Osteocyte (in vitro differentiated cells): ENCODE data around the gene FIBCD1. TPM values are rescaled to one million over a fixed set of nuclear protein-coding genes. Genes with fewer than 3 reads are reported as not detected.
A peak's percentile ranks its signal among the peaks of the same experiment; 100 is the strongest.

ENCODE experiments used
- DNase-seq: peaks from one replicate; pipeline ENCODE4 v3.0.0; 2021; ENCODE audit warnings: mixed read lengths; ENCODE audit not compliant: unreplicated experiment; ENCODE audit errors: extremely low spot score
- H3K27ac Mint-ChIP-seq: one replicate; pipeline ENCODE4 v1.8.0; 2021; ENCODE audit warnings: mild to moderate bottlenecking, mixed read lengths; ENCODE audit not compliant: unreplicated experiment
- H3K27me3 Mint-ChIP-seq: one replicate; pipeline ENCODE4 v1.8.0; 2021; ENCODE audit warnings: mixed read lengths; ENCODE audit not compliant: unreplicated experiment
- H3K36me3 Mint-ChIP-seq: one replicate; pipeline ENCODE4 v1.8.0; 2021; ENCODE audit warnings: mixed read lengths; ENCODE audit not compliant: unreplicated experiment
- H3K4me1 Mint-ChIP-seq: one replicate; pipeline ENCODE4 v1.8.0; 2021; ENCODE audit warnings: mixed read lengths; ENCODE audit not compliant: unreplicated experiment
- H3K4me3 Mint-ChIP-seq: one replicate; pipeline ENCODE4 v1.8.0; 2021; ENCODE audit warnings: mild to moderate bottlenecking, moderate library complexity, mixed read lengths; ENCODE audit not compliant: unreplicated experiment
- H3K9me3 Mint-ChIP-seq: one replicate; pipeline ENCODE4 v1.8.0; 2021; ENCODE audit warnings: mixed read lengths; ENCODE audit not compliant: unreplicated experiment
- CTCF ChIP-seq: fragments of 200-600 bp; sonication (generic); IDR thresholded peaks from 2 replicates; pipeline ENCODE4 v1.5.0; 2021; ENCODE audit warnings: antibody characterized with exemption, mild to moderate bottlenecking, moderate library complexity
- total RNA-seq: library from RNA; stranded (reverse); gene quantifications from 2 replicates; pipeline ENCODE4 v1.2.1, GENCODE V29; 2021

FIBCD1 gene
- total RNA-seq, 1 donor from 2014 or later, result 18.2 TPM

- H3K4me3 Mint-ChIP-seq, result no peak overlapping the region
- H3K27ac Mint-ChIP-seq, result no peak overlapping the region
- no peaks in the 10 kb centered on the region for H3K9me3 Mint-ChIP-seq
- DNase-seq, result no peak
- TF ChIP-seq CTCF, result no peak
- no peaks in the 10 kb centered on the region for H3K36me3 Mint-ChIP-seq
- H3K4me1 Mint-ChIP-seq, result peaks cover 11% of the 10 kb centered on the region
- H3K27me3 Mint-ChIP-seq, result peaks cover 33% of the 10 kb centered on the region
Observed at GRCh38 chr9:130952065-130952762, 13.2 kb upstream of the FIBCD1 start.

- Mint-ChIP-seq H3K4me3 (no peak overlapping the region), H3K9me3 (no peaks in the 10 kb centered on the region), H3K36me3 (no peaks in the 10 kb centered on the region), H3K4me1 (peaks cover 13% of the 10 kb centered on the region), H3K27ac (no peak overlapping the region), H3K27me3 (peaks cover 33% of the 10 kb centered on the region)
- TF ChIP-seq CTCF, result no peak
- no peak for DNase-seq
Observed at GRCh38 chr9:130950039-130950311, 10.9 kb upstream of the FIBCD1 start.

- Mint-ChIP-seq H3K36me3 (no peaks in the 10 kb centered on the region), H3K9me3 (no peaks in the 10 kb centered on the region), H3K27me3 (peaks cover 33% of the 10 kb centered on the region), H3K27ac (no peak overlapping the region), H3K4me3 (no peak overlapping the region), H3K4me1 (peaks cover 13% of the 10 kb centered on the region)
- TF ChIP-seq CTCF, result no peak
- no peak for DNase-seq
Observed at GRCh38 chr9:130949188-130950038, 10.4 kb upstream of the FIBCD1 start.

GRCh38 chr9:130948266-130948665 lies 9.2 kb upstream of the FIBCD1 start:
- TF ChIP-seq CTCF, result no peak
- Mint-ChIP-seq H3K36me3 (no peaks in the 10 kb centered on the region), H3K27me3 (peaks cover 37% of the 10 kb centered on the region), H3K4me3 (no peak overlapping the region), H3K27ac (no peak overlapping the region), H3K9me3 (no peaks in the 10 kb centered on the region), H3K4me1 (peaks cover 13% of the 10 kb centered on the region)
- no peak for DNase-seq

GRCh38 chr9:130947618-130948140 lies 8.6 kb upstream of the FIBCD1 start:
- Mint-ChIP-seq H3K27ac (peak overlapping the region; percentile 70), H3K36me3 (no peaks in the 10 kb centered on the region), H3K4me3 (no peak overlapping the region), H3K27me3 (peaks cover 39% of the 10 kb centered on the region), H3K9me3 (no peaks in the 10 kb centered on the region), H3K4me1 (peaks cover 13% of the 10 kb centered on the region)
- no peak for DNase-seq
- no peak for TF ChIP-seq CTCF
